GM19463 (cell line): ENCODE data around the gene THEM4.
"Not testable (repeated sequence)": the region's sequence is repeated elsewhere in the genome, so short reads cannot be mapped to it uniquely, and the experiment has no call there.

Experiments used
- ATAC-seq: cut with Tn5 transposase; IDR thresholded peaks from one replicate; pipeline ENCODE4 v1.9.1; 2021; ENCODE audit warnings: mild to moderate bottlenecking, moderate library complexity; ENCODE audit not compliant: unreplicated experiment

The THEM4 gene

GRCh38 chr1:151897991-151898431 is 11.3 kb downstream of the THEM4 start:
- no peak for ATAC-seq

- ATAC-seq = no peak
Observed at GRCh38 chr1:151893176-151893924, 16.0 kb downstream of the THEM4 start.

- ATAC-seq = no peak
Observed at GRCh38 chr1:151892190-151892589, 17.1 kb downstream of the THEM4 start.

GRCh38 chr1:151891512-151891911 is 17.8 kb downstream of the THEM4 start:
- ATAC-seq = no peak

GRCh38 chr1:151888972-151889570 is 20.2 kb downstream of the THEM4 start:
- ATAC-seq = no peak

- no peak for ATAC-seq
Observed at GRCh38 chr1:151887028-151887427, 22.3 kb downstream of the THEM4 start.

DNA sequence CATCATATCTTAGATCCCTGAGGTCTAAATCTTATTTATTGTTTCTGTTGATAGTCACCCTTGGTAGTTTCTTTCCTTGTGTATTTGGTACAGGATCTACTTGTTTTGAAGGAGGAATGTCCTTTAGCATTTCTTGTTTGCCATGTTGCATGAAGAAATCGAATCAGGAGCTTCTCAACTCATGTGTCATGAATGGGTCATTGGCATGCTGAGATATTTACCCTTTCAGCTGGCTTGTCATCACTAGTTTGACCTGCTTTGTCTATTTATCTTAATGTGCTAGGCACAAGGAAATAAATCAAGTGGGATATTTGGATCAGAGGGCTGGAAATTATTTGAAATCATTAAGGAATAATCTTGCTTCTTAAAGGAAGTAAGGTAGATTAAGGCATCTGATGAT is 23.8 kb downstream of the THEM4 start:
- no peak for ATAC-seq

- ATAC-seq = not testable (repeated sequence)
Observed at GRCh38 chr1:151884879-151885278, 24.4 kb downstream of the THEM4 start.

GRCh38 chr1:151884445-151884844 is 24.9 kb downstream of the THEM4 start:
- not testable (repeated sequence) for ATAC-seq

DNA sequence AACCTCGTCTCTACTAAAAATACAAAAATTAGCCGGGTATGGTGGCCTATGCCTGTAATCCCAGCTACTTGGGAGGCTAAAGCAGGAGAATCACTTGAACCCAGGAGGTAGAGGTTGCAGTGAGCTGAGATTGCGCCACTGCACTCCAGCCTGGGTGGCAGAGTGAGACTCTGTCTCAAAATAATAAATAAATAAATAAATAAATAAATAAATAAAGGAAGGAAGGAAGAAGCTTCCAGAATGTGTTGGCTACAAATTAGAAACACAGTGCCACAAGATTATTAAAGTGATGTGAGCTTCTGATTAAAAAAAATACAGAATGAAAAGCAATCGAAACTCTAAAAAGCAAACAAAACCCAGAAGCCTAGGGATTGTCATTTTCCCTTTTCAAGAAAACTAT is 25.4 kb downstream of the THEM4 start:
- ATAC-seq = not testable (repeated sequence)

DNA sequence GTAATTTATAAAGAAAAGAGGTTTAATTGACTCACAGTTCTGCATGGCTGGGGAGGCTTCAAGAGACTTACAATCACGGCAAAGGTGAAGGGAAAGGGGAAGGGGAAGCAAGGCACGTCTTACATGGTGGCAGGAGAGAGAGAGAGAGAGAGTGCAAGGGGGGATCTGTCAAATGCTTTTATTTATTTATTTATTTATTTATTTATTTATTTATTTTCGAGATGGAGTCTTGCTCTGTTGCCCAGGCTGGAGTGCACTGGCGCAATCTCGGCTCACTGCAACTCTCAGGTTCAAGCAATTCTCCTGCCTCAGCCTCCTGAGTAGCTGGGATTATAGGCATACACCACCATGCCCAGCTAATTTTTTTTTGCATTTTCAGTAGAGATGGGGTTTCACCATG is 26.4 kb downstream of the THEM4 start:
- not testable (repeated sequence) for ATAC-seq

- no peak for ATAC-seq
Observed at GRCh38 chr1:151882466-151882865, 26.8 kb downstream of the THEM4 start.

- ATAC-seq = no peak
Observed at GRCh38 chr1:151881479-151881878, 27.8 kb downstream of the THEM4 start.

DNA sequence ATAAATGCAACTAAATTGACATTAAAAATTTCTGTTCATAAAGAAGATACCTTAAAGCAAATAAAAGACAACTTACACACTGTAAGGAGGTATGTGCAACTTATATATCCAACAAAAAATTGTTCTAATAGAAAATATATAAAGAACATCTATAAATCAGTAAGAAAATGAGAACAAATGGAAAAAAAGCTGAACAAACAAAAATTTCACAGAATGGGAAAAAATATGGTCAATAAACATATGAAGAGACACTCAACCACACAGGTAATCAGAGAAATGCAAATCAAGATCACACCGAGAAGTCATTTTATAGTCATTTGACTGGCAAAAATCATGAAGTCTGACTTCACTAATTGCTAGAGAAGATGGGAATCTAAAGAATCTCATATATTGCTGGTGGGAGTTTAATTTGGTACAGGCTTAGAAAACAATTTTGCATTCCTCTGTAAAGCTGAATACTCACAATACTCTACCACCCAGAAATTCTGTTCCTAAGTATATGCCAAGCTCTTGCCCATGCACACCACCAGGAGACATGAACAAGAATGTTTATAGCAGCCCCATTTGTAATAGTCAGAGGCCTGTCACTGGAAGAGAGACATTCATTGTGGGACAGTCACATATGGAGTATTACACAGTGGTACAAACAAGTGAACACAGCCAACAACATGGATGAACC is 33.8 kb downstream of the THEM4 start:
- ATAC-seq = no peak

DNA sequence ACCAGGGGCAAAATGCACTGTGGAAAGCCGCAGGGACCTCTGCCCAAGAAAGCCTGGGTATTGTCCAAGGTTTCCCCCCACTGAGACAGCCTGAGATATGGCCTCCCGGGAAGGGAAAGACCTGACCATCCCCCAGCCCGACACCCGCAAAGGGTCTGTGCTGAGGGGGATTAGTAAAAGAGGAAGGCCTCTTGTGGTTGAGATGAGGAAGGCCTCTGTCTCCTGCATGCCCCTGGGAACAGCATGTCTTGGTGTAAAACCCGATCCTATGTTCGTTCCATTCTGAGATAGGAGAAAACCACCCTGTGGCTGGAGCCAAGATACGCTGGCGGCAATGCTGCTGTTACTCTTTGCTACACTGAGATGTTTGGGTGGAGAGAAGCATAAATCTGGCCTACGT is 36.5 kb downstream of the THEM4 start:
- ATAC-seq = not testable (repeated sequence)

- ATAC-seq = no peak
Observed at GRCh38 chr1:151871284-151872030, 37.9 kb downstream of the THEM4 start.

DNA sequence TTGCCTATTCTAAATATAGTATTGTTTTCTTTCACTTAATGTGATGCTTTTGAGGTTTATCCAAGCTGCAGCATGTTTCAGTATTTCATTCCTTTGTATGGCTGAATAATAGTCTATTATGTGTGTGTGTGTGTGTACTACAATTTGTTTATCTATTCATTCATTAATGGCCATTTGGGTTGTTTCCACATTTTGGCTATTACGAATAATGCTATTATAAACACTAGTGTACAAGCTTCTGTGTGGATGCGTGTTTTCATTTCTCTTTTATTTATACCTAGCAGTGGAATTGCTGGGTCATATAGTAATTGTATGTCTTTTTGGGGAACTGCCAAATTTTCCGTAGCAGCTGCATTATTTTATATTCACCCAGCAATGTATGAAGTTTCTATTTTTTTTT is 40.8 kb downstream of the THEM4 start:
- no peak for ATAC-seq

DNA sequence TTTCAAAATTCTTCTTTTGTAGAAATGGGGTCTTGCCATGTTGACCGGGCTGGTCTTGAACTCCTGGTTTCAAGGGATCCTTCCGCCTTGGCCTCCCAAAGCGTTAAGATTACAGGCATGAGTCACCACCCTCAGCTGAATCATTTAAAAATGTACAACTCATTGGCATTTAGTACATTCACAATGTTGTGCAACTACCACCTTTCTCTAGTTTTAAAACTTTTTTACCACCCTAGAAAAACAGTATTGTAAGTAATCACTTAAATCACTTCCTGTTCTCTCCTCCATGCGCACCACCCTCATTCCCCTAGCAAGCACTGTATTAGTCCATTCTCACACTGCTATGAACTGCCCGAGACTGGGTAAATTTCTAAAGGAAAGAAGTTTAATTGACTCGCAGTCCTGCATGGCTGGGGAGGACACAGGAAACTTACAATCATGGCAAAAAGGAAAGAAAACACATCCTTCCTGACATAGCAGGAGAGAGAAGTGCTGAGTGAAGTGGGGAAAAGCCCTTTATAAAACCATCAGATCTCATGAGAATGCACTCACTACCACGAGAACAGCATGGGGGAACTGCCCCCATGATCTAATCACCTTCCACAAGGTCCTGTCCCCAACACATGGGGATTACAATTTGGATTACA is 41.4 kb downstream of the THEM4 start:
- ATAC-seq = no peak

DNA sequence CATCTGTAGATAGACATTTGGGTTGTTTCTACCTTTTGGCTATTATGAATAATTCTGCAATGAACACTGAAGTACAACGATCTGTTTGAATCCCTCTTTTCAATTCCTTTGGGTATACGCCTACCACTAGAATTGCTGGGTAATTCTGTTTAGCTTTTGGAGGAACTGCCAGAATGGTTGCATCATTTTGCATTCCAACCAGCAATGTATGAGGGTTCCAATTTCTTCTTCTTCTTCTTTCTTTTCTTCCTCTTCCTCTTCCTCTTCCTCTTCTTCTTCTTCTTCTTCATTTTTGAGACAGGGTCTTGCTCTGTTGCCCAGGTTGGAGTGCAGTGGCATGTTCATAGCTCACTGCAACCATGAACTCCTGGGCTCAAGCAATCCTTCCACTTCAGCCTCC is 42.0 kb downstream of the THEM4 start:
- ATAC-seq = no peak

DNA sequence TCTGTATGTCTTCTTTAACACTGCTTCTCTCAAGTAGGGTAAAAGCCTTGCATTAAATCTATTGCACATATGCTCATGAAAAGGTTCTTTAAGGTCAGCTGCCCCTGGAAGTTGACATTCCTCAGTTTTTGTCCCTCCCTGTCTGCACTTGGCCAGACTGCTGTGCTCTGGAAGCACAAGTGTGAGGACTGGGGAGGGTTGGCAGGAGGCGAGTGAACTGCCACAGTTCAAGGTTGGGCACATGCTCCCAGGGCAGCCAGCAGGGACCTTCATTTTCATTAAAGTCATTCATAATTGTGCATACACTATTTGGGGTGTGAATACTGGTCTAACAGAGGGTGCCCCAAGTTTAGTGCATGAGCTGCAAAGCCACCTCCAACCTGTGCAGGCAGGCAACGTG is 44.9 kb downstream of the THEM4 start:
- ATAC-seq = no peak

GRCh38 chr1:151862604-151863003 is 46.7 kb downstream of the THEM4 start:
- no peak for ATAC-seq
